Neuronal stem cell (in vitro differentiated cells): ENCODE results near the gene UBR3.
"Not testable (repeated sequence)": the region's sequence is repeated elsewhere in the genome, so short reads cannot be mapped to it uniquely, and the experiment has no call there.

Experiments
- DNase-seq: peaks from one replicate; pipeline ENCODE4 v3.0.0-alpha.2; 2013; ENCODE audit warnings: low spot score
- H2AFZ ChIP-seq: one replicate; pipeline ENCODE4 v1.6.1; 2013; ENCODE audit warnings: mild to moderate bottlenecking, low read length, inconsistent platforms
- H2AK5ac ChIP-seq: 2 replicates; pipeline ENCODE4 v1.6.1; 2013; ENCODE audit warnings: low read depth, mild to moderate bottlenecking, inconsistent platforms, low read length, moderate library complexity, mixed read lengths
- H2BK120ac ChIP-seq: 2 replicates; pipeline ENCODE4 v1.6.1; 2013; ENCODE audit warnings: low read depth, mild to moderate bottlenecking, inconsistent platforms, low read length, moderate library complexity, mixed read lengths
- H2BK12ac ChIP-seq: one replicate; pipeline ENCODE4 v1.6.1; 2013; ENCODE audit warnings: low read length, inconsistent platforms
- H2BK15ac ChIP-seq: 2 replicates; pipeline ENCODE4 v1.6.1; 2013; ENCODE audit warnings: mild to moderate bottlenecking, low read length, inconsistent platforms, mixed read lengths
- H2BK5ac ChIP-seq: one replicate; pipeline ENCODE4 v1.6.1; 2013; ENCODE audit warnings: inconsistent platforms, mild to moderate bottlenecking, low read length, moderate library complexity
- H3K14ac ChIP-seq: one replicate; pipeline ENCODE4 v1.6.1; 2013; ENCODE audit warnings: low read length, inconsistent platforms
- H3K18ac ChIP-seq: 2 replicates; pipeline ENCODE4 v1.6.1; 2013; ENCODE audit warnings: low read length, inconsistent platforms
- H3K23ac ChIP-seq: 2 replicates; pipeline ENCODE4 v1.6.1; 2013; ENCODE audit warnings: low read depth, mild to moderate bottlenecking, mixed read lengths, low read length, inconsistent platforms; ENCODE audit not compliant: poor library complexity
- H3K27ac ChIP-seq: replicated peaks from 3 replicates; pipeline ENCODE4 v1.5.1; 2013; ENCODE audit warnings: low read length, inconsistent platforms
- H3K27me3 ChIP-seq, 3 experiments: 2 replicates each; pipeline ENCODE4 v1.6.1; 2013; ENCODE audit warnings: low read length in 3 of 3, mild to moderate bottlenecking in 2 of 3, inconsistent platforms in 1 of 3, low read depth in 1 of 3, mixed read lengths in 1 of 3, moderate library complexity in 1 of 3; ENCODE audit not compliant: control insufficient read depth in 3 of 3, insufficient read depth in 3 of 3
- H3K36me3 ChIP-seq, 2 donors: replicated peaks in 1 of 2; 2 replicates each; pipeline ENCODE4 v1.6.1; 2013; ENCODE audit warnings: low read length in 2 of 2; ENCODE audit not compliant: control insufficient read depth in 2 of 2, insufficient read depth in 2 of 2
- H3K4ac ChIP-seq: 2 replicates; pipeline ENCODE4 v1.6.1; 2013; ENCODE audit warnings: inconsistent platforms, mild to moderate bottlenecking, low read length, moderate library complexity
- H3K4me1 ChIP-seq, 2 donors: 1 replicate in 1 of 2; 2 replicates in 1 of 2; pipeline ENCODE4 v1.6.1; 2013; ENCODE audit warnings: low read length in 2 of 2, low read depth in 1 of 2; ENCODE audit not compliant: control insufficient read depth in 2 of 2, insufficient read depth in 1 of 2
- H3K4me2 ChIP-seq: one replicate; pipeline ENCODE4 v1.6.1; 2013; ENCODE audit warnings: mild to moderate bottlenecking, low read length, inconsistent platforms; ENCODE audit not compliant: insufficient read depth, poor library complexity, severe bottlenecking
- H3K4me3 ChIP-seq, 2 donors: 2 replicates each; pipeline ENCODE4 v1.5.1; 2013; ENCODE audit warnings: low read length in 2 of 2, mild to moderate bottlenecking in 2 of 2, inconsistent platforms in 1 of 2, moderate library complexity in 1 of 2
- H3K79me1 ChIP-seq: one replicate; pipeline ENCODE4 v1.6.1; 2013; ENCODE audit warnings: low read depth, mild to moderate bottlenecking, inconsistent platforms, low read length, moderate library complexity
- H3K9ac ChIP-seq: one replicate; pipeline ENCODE4 v1.6.1; 2013; ENCODE audit warnings: mild to moderate bottlenecking, low read depth, low read length, inconsistent platforms; ENCODE audit not compliant: poor library complexity
- H3K9me3 ChIP-seq, 2 donors: replicated peaks in 1 of 2; 2 replicates each; pipeline versions ENCODE3 to v1.6.1; 2013; ENCODE audit warnings: low read length in 2 of 2, mild to moderate bottlenecking in 2 of 2, inconsistent platforms in 1 of 2, low read depth in 1 of 2, mixed read lengths in 1 of 2, moderate library complexity in 1 of 2; ENCODE audit not compliant: control insufficient read depth in 2 of 2, insufficient read depth in 1 of 2
- H4K8ac ChIP-seq: one replicate; pipeline ENCODE4 v1.6.1; 2013; ENCODE audit warnings: low read depth, mild to moderate bottlenecking, inconsistent platforms, low read length, moderate library complexity
- H4K91ac ChIP-seq: one replicate; pipeline ENCODE4 v1.6.1; 2013; ENCODE audit warnings: low read length, low read depth, mild to moderate bottlenecking, inconsistent platforms; ENCODE audit not compliant: poor library complexity
- WGBS, 2 donors: extraction: QIAGEN DNeasy Blood & Tissue Kit; methylation state at CpG; one replicate each; pipeline ENCODE4 v1.1.7; 2013; ENCODE audit warnings: missing lambda C conversion rate in 2 of 2, mixed read lengths in 1 of 2; ENCODE audit not compliant: insufficient read length in 2 of 2, insufficient replicate concordance in 1 of 2; ENCODE audit errors: extremely low coverage in 2 of 2; 5-methylcytosine and 5-hydroxymethylcytosine counted together

UBR3 gene

GRCh38 chr2:170121689-170122088 is 294.4 kb downstream of the UBR3 start:
- Histone ChIP-seq H3K27ac (no peak overlapping the region), H3K14ac (no peak overlapping the region), H3K36me3 (no peaks in the 10 kb centered on the region), H2BK120ac (no peak overlapping the region), H3K23ac (no peak overlapping the region), H3K4ac (no peak overlapping the region), H3K9me3 (peaks cover 0 to 4% of the 10 kb centered on the region in 2 donors), H2BK12ac (no peak overlapping the region), H3K4me3 (no peak overlapping the region), H2BK5ac (no peak overlapping the region), H3K18ac (no peak overlapping the region), H2AK5ac (no peak overlapping the region), H4K8ac (no peak overlapping the region), H3K79me1 (no peaks in the 10 kb centered on the region), H2BK15ac (no peak overlapping the region), H3K4me2 (no peak overlapping the region), H4K91ac (no peak overlapping the region), H3K9ac (no peak overlapping the region), H2AFZ (no peak overlapping the region), H3K4me1 (no peaks in the 10 kb centered on the region), H3K27me3 (no peaks in the 10 kb centered on the region)
- WGBS, 2 donors: no CpG with 5 or more reads among the region's 1 CpG
- DNase-seq: no peak

- no peak overlapping the region for H4K91ac ChIP-seq
- no peak overlapping the region for H2BK15ac ChIP-seq
- no peak overlapping the region for H2BK120ac ChIP-seq
- H3K23ac ChIP-seq: no peak overlapping the region
- no peak overlapping the region for H4K8ac ChIP-seq
- no peak overlapping the region for H3K18ac ChIP-seq
- no peak overlapping the region for H3K27ac ChIP-seq
- no peak overlapping the region for H2BK5ac ChIP-seq
- H3K27me3 ChIP-seq: no peaks in the 10 kb centered on the region
- H3K4ac ChIP-seq: no peak overlapping the region
- no peak overlapping the region for H3K9ac ChIP-seq
- H3K4me3 ChIP-seq: no peak overlapping the region
- no peak overlapping the region for H2BK12ac ChIP-seq
- H3K4me2 ChIP-seq: no peak overlapping the region
- no peak overlapping the region for H3K14ac ChIP-seq
- no peak for DNase-seq
- H2AK5ac ChIP-seq: no peak overlapping the region
- no peaks in the 10 kb centered on the region for H3K4me1 ChIP-seq
- H2AFZ ChIP-seq: no peak overlapping the region
- H3K36me3 ChIP-seq: no peaks in the 10 kb centered on the region
- peaks cover 0 to 4% of the 10 kb centered on the region in 2 donors for H3K9me3 ChIP-seq
- no peaks in the 10 kb centered on the region for H3K79me1 ChIP-seq
Observed at GRCh38 chr2:170122883-170123547, 295.8 kb downstream of the UBR3 start.

- no peak overlapping the region for H3K14ac ChIP-seq
- H2BK15ac ChIP-seq: no peak overlapping the region
- H3K27me3 ChIP-seq: no peaks in the 10 kb centered on the region
- H2AFZ ChIP-seq: no peak overlapping the region
- no peaks in the 10 kb centered on the region for H3K4me1 ChIP-seq
- no peak overlapping the region for H2BK120ac ChIP-seq
- no peak overlapping the region for H3K4ac ChIP-seq
- no peak overlapping the region for H3K4me3 ChIP-seq
- H4K91ac ChIP-seq: no peak overlapping the region
- H3K27ac ChIP-seq: no peak overlapping the region
- no CpG with 5 or more reads among the region's 2 CpGs for WGBS, 2 donors
- H2AK5ac ChIP-seq: no peak overlapping the region
- H2BK12ac ChIP-seq: no peak overlapping the region
- DNase-seq: no peak
- H3K9ac ChIP-seq: no peak overlapping the region
- H3K36me3 ChIP-seq: no peaks in the 10 kb centered on the region
- no peak overlapping the region for H2BK5ac ChIP-seq
- H3K9me3 ChIP-seq: peaks cover 0 to 4% of the 10 kb centered on the region in 2 donors
- H4K8ac ChIP-seq: no peak overlapping the region
- H3K4me2 ChIP-seq: no peak overlapping the region
- no peaks in the 10 kb centered on the region for H3K79me1 ChIP-seq
- H3K18ac ChIP-seq: no peak overlapping the region
- no peak overlapping the region for H3K23ac ChIP-seq
Observed at GRCh38 chr2:170123593-170123992, 296.3 kb downstream of the UBR3 start.

- not testable (repeated sequence) for H3K9ac ChIP-seq, H3K79me1 ChIP-seq, H3K27me3 ChIP-seq, H3K18ac ChIP-seq, H2BK120ac ChIP-seq, H3K4ac ChIP-seq, H3K23ac ChIP-seq, H2BK12ac ChIP-seq, H4K91ac ChIP-seq, H3K4me1 ChIP-seq, H2BK5ac ChIP-seq, H3K9me3 ChIP-seq, H3K36me3 ChIP-seq, H3K4me2 ChIP-seq, DNase-seq, H3K27ac ChIP-seq, H3K4me3 ChIP-seq, H2AK5ac ChIP-seq, H2AFZ ChIP-seq, H4K8ac ChIP-seq, H2BK15ac ChIP-seq
- H3K14ac ChIP-seq: peak overlapping the region; percentile 82
- no CpG with 5 or more reads among the region's 8 CpGs for WGBS, 2 donors
Observed at GRCh38 chr2:170126138-170126728, 299.0 kb downstream of the UBR3 start.
